ENCODE results near the gene ABI2.

DNA sequence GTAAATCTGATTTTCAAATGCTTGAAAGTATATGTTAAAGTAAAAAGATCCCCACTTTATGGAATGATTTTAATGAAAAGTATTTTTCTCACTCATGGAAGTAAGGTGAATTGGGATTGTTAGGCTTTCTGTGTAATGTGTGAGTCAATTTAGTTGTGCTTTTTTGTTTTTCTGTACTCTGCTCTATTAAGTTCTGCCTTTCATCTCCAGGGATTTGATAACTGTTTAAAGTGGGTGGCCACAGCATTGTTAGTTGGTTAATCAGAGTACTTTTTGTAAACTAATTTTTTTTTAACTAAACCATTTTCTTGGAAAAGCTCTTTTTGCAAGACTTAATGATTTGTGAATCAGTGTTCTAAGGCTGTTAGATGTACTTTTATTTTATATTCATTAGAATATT, 76.8 kb downstream of the ABI2 start:
- TF ChIP-seq CTCF (IDR thresholded peaks at IDR 0.05) = no peak
- no peak for TF ChIP-seq POLR2A (IDR thresholded peaks at IDR 0.05)
